H1 (cell line): ENCODE measurements around the gene EHD4. TPM values are rescaled to one million over a fixed set of nuclear protein-coding genes. Genes with fewer than 3 reads are reported as not detected.

Experiments used
- CBX8 ChIP-seq: fragments of 300-800, 300-1000 bp; sonication (generic); IDR thresholded peaks from 2 replicates; pipeline ENCODE4 v1.7.1; 2016; ENCODE audit warnings: low read depth, low read length, borderline replicate concordance
- EZH2 ChIP-seq: fragments of 200-600 bp; sonication (generic); IDR thresholded peaks from 2 replicates; pipeline ENCODE4 v1.7.1; 2012; ENCODE audit warnings: low read depth, mild to moderate bottlenecking, moderate library complexity, low read length, inconsistent platforms; ENCODE audit not compliant: severe bottlenecking
- KDM1A ChIP-seq: fragments of 200-600, 300-600 bp; sonication (generic); IDR thresholded peaks from 2 replicates; pipeline ENCODE4 v1.7.1; 2016; ENCODE audit warnings: mild to moderate bottlenecking, low read length, borderline replicate concordance
- TCF12 ChIP-seq: IDR thresholded peaks from 2 replicates; pipeline ENCODE4 v1.6.1; 2011; ENCODE audit warnings: low read depth, mild to moderate bottlenecking, low read length
- polyA plus RNA-seq, 7 experiments: library from polyadenylated mRNA; depleted of rRNA in 3 of 7; stranded (reverse) in 5 of 7; unstranded in 2 of 7; fragments of >200 nt in 5 of 7; fragments of 200-250 nt in 2 of 7; gene quantifications; 1 replicate in 5 of 7; 2 replicates in 1 of 7; 4 replicates in 1 of 7; pipeline versions ENCODE4 v1.2.1 to v1.2.3, GENCODE V29; 2011 to 2013; ENCODE audit warnings: missing spikeins in 2 of 7, mixed read lengths in 2 of 7
- total RNA-seq: library from RNA; stranded (reverse); fragmentation: NEBNext Ultra II Directional; extraction: Animal tissue kit (Norgen Biotek cat#: 25700); gene quantifications from 2 replicates; pipeline ENCODE4 v1.2.1, GENCODE V29; 2021
- TF ChIP-seq, protein P1 (sequence below), 3 experiments: IDR thresholded peaks; 1 replicate in 2 of 3; 2 replicates in 1 of 3; pipeline versions ENCODE4 v1.5.1 to v1.6.1; 2011; ENCODE audit warnings: low read length in 3 of 3, mild to moderate bottlenecking in 3 of 3, inconsistent platforms in 2 of 3, low read depth in 1 of 3, moderate library complexity in 1 of 3; ENCODE audit not compliant: insufficient read depth in 1 of 3; ENCODE audit errors: control extremely low read depth in 1 of 3

The EHD4 gene
- total and polyA plus RNA-seq, 2 of the 8 experiments (the other 6 are each of a cell fraction or from before 2014, with no cell fraction given) = 17.5 to 24.5 TPM

DNA sequence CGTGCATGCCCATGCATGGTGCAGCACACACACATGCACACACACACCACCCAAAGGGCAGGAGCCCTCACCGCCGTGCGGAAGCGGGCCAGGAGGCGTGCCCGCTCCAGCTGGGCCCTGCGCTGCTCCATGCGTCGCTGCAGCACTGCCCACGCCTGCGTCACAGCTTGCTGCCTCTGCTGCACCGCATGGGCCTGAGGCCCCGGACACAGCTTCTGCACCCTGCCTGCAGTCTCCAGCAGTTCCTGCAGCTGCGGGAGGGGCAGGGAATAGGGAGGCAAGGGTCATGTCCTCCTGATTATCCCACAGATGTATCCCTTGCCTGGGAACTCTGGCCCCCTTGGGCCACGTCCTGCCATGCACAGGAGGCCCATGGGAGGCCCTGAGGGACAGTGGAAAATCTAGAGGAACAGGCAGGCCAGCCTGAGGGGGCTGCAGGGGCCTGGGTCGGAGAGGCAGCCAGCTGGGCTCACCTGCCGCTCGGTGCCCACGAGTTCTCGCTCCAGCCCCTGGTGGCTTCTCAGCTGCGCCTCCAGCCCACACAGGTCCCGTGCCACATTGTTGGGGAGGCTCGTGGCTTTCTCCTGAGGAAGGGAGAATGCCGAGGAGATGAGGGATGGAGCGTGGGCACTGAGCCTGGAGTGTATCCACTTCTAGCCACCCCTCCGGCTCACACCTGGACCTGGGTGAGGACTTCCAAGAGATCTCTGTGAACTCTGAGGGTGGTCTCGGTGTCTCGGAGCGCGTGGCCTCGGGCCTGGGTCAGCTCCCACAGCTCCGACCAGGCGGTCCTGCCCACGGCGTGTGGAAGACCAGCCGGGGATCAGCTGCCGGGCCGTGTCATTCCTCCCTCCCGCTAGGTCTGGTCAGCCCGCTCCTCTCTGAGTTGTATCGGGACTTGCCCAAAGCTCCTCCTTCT lies 102.3 kb downstream of the EHD4 start (continued):
- TF ChIP-seq CBX8 = no peak
- no peak for TF ChIP-seq KDM1A
- TF ChIP-seq TCF12 = no peak
- TF ChIP-seq, protein P1, sequence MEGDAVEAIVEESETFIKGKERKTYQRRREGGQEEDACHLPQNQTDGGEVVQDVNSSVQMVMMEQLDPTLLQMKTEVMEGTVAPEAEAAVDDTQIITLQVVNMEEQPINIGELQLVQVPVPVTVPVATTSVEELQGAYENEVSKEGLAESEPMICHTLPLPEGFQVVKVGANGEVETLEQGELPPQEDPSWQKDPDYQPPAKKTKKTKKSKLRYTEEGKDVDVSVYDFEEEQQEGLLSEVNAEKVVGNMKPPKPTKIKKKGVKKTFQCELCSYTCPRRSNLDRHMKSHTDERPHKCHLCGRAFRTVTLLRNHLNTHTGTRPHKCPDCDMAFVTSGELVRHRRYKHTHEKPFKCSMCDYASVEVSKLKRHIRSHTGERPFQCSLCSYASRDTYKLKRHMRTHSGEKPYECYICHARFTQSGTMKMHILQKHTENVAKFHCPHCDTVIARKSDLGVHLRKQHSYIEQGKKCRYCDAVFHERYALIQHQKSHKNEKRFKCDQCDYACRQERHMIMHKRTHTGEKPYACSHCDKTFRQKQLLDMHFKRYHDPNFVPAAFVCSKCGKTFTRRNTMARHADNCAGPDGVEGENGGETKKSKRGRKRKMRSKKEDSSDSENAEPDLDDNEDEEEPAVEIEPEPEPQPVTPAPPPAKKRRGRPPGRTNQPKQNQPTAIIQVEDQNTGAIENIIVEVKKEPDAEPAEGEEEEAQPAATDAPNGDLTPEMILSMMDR (IDR thresholded peaks at IDR 0.05; ENCODE audit: control extremely low read depth in 1 of 3, insufficient read depth in 1 of 3, low read depth in 1 of 3, low read length in 3 of 3) = no peak
- no peak for TF ChIP-seq EZH2
